HG03159 (cell line): ENCODE data around the gene REPS2.
"Not testable (repeated sequence)": the region's sequence is repeated elsewhere in the genome, so short reads cannot be mapped to it uniquely, and the experiment has no call there.

Source experiments
- ATAC-seq: cut with Tn5 transposase; IDR thresholded peaks from one replicate; pipeline ENCODE4 v1.9.1; 2021; ENCODE audit warnings: mild to moderate bottlenecking, moderate library complexity; ENCODE audit not compliant: unreplicated experiment

The REPS2 gene

DNA sequence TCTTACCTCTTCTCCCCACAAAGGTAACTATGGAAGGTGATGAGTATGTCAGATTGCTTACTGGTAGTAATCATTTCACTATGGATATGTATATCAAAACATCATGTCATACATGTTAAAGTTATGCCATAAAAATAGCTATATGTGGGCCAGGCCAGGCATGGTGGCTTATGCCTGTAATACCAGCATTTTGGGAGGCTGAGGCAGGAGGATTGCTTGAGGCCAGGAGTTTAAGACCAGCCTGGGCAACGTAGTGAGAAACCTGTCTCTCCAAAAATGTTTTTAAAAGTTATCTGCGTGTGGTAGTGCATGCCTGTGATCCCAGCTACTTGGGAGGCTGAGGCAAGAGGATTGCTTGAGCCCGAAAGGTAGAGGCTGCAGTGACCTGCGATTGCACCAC lies 16.2 kb downstream of the REPS2 start:
- ATAC-seq = not testable (repeated sequence)

DNA sequence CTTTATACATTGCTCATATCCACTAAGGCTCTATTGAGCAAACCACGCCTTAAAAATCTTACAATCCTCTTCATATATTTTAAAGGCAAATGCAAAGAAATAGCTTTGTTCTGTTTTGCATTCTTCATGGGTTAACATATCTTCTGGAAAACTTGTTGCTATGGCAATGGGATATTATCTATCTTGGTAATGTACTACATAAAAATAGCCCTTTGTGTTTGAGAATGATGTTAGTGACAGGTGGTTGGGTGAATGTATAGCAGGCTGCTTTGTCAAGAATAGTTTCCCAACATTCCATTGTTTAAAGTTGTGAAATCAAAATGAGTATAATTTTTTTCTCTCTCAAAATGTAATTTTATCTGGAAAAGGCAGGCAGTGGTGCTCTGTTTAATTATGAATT lies 16.8 kb downstream of the REPS2 start:
- no peak for ATAC-seq

DNA sequence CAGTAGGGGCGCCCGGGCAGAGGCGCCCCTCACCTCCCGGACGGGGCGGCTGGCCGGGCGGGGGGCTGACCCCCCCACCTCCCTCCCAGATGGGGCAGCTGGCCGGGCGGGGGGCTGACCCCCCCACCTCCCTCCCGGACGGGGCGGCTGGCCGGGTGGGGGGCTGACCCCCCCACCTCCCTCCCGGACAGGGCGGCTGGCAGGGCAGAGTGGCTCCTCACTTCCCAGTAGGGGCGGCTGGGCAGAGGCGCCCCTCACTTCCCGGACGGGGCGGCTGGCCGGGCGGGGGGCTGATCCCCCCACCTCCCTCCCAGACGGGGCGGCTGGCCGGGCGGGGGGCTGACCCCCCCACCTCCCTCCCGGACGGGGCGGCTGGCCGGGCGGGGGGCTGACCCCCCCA lies 18.5 kb downstream of the REPS2 start:
- ATAC-seq = not testable (repeated sequence)

DNA sequence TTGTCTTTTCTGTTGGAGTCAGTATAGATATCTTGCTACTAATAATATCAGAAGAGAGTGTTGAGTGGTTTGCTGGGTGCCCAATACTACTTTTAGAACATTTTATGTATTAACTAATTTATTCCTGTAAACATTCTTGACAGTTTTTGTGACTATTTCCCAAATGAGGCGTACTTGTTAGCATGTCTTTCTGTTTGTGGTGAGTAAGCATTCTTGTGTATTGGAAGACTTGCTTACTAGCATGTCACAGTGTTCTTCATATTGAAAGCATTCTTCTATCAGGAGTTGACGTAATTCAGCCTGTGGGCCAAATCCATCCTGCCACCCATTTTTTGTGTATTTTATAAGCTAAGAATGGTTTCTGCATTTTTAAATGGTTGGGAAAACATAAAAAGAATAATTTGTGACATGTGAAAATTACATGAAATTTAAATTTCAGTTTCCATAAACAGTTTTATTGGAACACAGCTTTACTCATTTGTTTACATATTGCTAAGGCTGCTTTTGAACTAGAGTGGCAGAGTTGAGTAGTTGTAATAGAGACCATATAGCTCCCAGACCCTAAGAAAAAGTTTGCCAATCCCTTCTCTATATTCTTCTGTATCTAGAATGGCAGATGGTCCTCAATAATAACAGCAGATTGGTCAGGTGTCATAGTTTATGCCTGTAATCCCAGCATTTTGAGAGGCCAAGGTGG lies 20.4 kb downstream of the REPS2 start:
- ATAC-seq = no peak

DNA sequence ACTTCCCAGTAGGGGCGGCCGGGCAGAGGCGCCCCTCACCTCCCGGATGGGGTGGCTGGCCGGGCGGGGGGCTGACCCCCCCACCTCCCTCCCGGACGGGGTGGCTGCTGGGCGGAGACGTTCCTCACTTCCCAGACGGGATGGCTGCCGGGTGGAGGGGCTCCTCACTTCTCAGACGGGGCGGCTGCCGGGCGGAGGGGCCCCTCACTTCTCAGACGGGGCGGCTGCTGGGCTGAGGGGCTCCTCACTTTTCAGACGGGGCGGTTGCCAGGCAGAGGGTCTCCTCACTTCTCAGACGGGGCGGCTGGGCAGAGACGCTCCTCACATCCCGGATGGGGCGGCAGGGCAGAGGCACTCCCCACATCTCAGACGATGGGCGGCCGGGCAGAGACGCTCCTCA lies 22.3 kb downstream of the REPS2 start:
- ATAC-seq = not testable (repeated sequence)

DNA sequence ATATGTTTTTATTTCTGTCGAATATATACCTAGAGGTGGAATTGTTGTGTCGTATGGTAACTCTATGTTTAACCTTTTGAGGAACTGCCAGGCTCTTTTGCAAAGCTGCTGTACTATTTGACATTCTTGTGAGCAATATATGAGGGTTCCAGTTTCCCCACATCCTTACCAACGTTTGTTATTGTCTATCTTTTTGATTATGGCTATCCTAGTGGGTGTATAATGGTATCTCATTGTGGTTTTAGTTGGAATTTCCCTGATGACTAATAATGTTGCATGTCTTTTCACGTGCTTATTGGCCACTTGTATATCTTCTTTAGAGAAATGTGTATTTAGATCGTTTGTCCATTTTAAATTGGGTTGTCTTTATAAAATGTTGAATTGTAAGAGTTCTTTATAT lies 24.5 kb downstream of the REPS2 start:
- no peak for ATAC-seq

DNA sequence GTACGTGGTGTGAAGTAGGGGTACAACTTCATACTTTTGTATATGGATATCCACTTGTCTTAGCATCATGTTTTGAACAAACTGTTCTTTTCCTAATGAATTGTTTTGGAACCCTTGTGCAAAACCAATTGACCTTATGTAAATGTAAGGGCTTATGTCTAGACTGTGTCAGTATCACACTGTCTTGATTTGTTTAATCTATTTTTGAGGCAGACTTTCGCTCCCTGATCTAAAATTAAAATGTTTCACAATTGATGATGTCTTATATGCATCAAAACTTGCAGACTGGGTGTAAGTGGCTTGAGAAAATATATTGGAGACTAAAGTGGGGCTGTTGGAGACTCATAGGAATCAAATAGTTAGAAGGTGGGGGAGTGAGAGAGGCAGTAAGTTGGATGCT lies 25.2 kb downstream of the REPS2 start:
- no peak for ATAC-seq

DNA sequence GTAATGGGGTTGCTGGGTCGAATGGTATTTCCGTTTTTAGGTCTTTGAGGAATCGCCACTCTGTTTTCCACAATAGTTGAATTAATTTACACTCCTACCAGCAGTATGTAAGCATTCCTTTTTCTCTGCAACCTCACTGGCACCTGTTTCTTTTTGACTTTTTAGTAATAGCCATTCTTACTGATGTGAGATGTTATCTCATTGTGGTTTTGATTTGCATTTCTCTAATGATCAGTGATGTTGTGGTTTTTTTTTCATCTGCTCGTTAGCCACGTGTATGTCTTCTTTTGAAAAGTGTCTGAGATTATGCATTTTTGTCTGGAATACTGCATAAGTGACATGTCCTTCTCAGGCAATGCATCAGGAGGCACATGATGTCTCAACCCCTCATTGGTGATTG lies 28.8 kb downstream of the REPS2 start:
- ATAC-seq = peak; percentile 64

DNA sequence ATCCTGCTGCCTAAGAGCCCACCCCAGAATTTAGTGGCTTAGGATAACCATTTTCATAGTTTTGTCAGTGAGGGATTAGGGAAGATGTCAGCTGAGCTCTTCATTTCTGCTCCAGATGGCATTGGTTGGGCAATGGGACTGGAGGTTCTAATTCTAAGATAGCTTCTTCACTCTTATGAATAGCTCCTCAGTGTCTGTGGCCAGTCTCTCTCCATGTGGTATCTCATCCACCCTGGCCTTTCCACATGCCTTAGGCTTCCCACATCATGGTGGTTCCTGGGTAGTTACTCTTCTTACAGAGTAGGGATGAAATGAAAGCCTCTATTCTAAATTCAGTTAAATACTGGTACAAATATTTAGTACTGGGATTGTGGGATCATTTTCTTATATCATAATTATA lies 31.3 kb downstream of the REPS2 start:
- no peak for ATAC-seq

DNA sequence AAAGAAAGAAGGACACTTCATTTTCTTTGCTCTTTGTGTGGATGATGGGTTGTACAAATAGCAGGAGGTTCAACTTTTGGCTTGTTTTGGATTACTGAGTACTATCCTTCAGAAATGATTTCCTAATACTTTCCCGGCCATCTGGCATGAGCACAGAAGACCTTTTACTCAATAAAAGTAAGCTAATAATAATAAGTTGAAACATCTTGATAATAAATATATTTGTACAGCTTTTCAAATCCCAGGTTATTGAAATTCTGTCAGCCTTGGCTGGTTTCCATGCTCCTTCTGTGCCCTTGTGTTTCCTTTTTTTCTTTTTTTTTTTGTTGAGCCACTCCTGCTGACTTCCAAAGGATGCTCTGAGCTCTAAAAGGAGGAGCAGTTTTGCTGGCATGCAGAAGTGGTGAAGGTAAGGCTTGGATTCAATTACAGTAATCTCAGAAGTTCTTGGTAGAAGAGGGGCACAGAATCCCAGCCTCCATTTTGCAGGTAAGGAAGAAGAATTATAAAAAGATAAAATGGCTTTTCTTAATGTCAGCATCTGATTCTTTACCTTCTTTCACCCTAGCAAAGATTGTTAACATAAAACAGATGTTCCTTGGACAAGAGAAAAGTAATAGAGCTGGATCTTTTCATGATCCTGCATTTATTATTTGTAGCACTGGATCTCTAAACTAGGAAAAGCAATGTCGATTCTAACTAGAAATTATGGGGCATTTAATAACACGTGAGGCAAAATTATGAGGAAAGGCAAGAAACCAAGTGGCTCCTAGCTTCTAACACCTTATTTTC lies 31.9 kb downstream of the REPS2 start:
- no peak for ATAC-seq

DNA sequence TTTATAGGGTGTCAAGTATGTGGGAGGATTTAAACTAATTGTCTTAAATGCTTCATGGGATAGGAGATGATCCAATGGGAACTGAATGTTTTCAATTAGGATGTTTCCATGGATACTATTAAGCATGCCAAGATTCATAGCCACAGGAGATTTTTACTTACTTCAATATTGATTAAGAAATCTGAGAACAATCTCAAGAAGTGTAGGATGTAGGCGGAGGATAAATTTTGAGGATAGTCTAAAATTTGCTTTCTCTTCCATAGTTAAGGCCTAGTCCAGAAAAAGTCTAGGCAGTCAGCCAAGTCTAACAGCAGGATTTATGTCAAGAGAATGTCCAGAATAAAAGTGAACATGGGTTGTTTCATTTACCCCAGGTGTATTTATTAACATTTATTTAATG lies 32.8 kb downstream of the REPS2 start:
- ATAC-seq = no peak

DNA sequence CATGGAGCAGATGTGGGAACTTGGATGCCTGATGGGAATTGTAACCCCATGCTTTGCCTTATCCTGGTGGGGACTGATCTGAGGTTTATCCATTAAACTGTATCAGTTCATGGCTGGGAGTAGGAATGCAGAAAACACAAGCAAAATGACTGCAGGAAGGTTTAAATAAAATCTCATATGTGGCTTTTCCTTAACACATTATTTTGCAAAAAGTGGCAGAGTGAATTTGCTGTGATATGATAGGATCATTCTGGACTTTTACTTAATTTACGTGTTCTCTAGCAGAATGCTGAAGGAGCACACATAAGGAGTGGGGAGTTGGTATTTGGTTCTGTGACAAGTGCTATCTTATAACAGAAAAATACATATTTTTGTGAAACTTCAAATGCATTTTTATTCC lies 34.8 kb downstream of the REPS2 start:
- no peak for ATAC-seq

DNA sequence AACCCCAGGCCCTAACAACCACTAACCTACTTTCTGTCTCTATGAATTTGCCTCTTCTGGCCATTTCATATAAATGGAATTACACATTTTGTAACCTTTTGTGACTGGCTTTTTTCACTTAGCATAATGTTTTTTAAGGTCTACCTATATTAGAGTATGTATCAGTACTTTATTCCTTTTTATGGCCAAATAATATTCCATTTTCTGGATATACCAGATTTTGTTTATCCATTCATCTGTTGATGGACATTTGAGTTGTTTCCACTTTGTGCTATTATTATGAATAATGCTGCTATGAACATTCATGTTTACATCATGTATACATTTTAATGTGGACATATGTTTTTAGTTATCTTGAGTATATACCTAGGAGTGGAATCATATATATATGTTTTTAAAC lies 35.5 kb downstream of the REPS2 start:
- no peak for ATAC-seq

DNA sequence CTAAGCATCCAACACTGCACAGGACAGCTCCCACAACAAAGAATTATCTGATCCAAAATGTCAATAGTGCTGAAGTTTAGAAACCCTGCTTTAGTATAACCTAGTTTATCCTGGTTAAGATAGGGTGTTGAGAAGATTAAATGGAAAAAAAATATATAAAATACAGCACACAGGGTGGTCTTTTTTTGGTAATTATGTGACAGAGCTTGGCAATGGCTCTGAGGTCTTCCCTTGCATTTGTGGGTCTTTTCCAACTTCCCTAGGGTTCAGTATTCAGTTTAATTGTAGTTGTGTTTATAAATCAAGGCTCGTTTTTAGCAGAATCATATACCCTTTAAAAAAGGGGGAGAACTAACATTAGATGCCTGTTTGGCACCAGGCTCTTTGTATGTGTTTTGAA lies 36.6 kb downstream of the REPS2 start:
- no peak for ATAC-seq

DNA sequence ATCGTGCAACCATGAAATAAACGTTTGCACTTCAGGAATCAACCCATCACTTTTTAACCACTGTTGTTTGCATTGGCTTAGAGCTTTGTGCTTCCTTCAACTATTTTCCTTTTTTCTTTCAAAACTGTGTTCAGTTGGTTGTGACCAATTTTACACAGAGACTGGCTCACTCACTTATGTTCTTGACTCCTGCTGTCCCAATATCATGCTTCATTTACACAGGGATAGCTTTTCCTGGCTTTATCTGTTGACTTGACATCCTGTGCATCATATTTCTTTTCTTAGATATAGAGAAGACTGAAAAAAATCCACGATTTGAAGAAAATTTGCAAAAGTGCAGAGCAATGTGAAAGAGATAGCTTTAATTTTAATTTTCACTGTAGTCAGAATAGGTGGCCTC lies 38.8 kb downstream of the REPS2 start:
- ATAC-seq = no peak

DNA sequence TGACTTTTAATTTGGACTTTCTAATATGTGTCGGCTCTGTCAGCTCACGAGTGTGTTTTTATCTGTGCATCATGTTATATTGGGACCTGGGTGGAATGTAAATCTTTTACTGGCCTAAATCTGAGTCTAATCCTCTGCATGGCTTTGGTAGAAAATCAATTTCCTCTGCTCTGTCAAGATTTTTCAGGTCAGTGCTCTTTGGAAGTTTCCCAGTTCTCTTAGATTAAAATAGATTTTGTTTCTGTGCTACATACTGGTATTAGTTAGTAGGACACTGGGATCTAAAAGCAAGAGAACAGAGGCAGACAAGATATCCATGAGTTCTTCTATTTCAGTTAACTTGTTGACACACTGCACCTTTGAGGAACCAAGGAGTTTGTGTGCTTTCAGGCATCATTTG lies 39.7 kb downstream of the REPS2 start:
- no peak for ATAC-seq

DNA sequence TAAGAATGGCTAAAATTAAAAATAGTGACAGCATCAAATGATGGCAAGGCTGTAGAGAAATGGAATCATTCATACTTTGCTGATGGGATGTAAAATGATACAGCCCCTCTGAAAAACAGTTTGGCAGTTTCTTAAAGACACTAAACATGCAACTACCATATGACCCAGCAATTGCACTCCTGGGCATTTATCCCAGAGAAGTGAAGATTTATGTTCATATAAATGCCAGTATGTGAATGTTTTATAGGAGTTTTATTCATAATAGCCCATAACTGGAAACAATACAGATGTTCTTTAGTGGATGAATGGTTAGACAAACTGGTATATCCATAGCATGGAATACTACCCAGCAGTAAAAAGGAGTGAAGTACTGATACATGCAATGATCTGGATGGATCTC lies 43.3 kb downstream of the REPS2 start:
- ATAC-seq = no peak

DNA sequence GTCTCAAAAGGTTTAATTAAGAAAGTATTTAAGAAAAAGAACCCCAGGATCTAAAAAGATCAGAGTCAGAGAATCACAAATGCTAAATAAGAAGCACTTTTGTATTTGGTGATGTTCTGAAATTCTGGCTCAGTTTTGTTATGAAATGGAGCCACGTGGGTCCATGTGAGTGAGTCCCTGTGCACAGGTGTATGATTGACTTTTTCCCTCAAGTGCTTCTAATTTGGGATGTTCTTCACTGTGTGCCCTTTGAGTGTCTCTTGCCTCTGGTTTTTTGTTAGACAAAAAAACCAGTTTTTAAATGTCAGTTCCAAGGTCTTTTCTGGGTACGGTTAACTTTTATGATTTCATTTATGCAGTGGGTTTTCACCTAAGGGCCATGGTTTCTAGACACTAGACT lies 44.4 kb downstream of the REPS2 start:
- no peak for ATAC-seq

DNA sequence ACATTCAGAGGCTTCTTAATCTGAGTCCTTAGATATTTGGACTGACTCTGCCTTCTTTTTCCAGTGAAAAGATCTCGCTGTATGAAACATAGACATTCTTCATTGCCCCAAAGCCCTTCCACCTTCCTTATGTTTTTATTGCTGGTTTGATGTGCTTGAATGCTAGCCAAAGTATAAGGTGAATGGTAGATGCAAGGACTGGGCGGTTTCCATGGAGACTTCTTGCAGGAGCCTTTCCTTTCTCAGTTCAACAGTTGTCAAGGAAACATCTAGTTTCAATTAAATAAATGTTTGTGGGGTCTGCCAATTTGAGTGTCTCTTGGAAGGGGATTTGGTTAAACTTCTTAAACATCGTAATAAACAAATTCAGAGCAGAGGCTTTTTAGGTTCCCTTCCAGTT lies 46.0 kb downstream of the REPS2 start:
- no peak for ATAC-seq

DNA sequence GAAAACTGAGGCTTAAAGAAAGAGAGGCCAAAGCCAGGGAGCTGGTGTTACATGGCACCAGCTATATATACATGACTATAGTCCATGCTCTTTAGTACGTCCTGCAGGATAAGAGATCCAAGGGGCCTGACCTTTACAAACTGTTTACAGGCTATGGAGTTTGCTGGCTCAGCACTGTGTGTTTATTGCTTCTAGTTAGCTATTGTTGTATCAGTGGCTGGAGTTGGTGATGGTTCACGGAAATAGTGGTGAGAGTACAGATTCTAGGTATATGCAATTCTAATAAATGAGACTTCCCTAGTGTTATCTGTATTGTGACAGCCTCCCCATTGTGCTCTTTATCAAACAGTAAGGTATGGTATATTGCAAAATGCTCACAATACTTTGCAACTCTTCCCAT lies 46.5 kb downstream of the REPS2 start:
- no peak for ATAC-seq

DNA sequence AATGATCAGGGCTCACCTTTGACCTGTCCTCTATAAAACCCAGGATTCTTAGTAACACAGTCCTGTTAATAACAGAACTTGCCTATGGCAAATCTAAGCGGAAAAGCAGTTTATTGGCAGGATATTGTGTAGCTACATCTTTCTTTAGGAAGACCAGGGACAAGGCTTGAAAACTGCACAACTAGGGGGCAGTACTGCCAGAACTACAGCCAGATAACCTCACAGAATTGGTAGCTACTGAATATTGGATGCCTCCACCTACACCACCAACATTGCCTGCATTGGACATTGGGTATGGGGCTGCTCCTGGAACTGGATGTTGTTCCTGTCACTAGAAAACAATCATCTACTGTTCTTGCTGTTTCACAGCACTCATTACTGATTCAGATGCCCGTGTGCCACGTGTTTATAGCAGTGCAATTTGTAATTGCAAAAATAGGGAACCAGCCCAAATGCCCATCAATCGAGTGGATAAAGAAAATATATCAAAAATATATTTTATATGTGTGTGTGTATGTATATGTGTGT lies 47.4 kb downstream of the REPS2 start:
- ATAC-seq = no peak

DNA sequence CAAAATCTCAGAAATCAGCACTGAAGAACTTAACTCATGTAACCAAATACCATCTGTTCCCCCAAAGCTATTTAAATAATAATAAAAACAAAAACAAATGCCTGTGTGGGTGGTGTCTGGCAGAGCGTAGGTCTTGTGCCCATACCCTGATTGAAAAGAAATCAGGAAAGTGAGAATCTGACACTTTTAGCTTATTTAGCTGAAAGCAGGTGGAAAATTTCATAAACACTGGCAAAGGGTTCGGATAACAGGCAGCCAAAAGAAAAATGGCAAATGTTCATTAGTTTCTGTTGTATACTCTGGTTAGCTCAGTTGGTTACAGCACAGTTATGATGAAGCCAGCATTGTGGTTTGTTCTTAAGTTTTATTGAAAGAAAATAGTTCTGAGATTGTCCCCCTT lies 48.3 kb downstream of the REPS2 start:
- no peak for ATAC-seq
